NAMALWA (cell line): ENCODE measurements around the gene ABL2.
"Not testable (repeated sequence)": the region's sequence is repeated elsewhere in the genome, so short reads cannot be mapped to it uniquely, and the experiment has no call there.

Source experiments
- DNase-seq: peaks from one replicate; pipeline ENCODE4 v3.0.0-alpha.2; 2015; ENCODE audit warnings: low spot score

The ABL2 gene

GRCh38 chr1:179229214-179230140, at the start of gene ABL2:
Gene ABL2, minus strand, starts transcription at chr1:179229677. Its CDS starts 280 bp downstream, at chr1:179229397.
- peak; percentile 72 for DNase-seq

DNA sequence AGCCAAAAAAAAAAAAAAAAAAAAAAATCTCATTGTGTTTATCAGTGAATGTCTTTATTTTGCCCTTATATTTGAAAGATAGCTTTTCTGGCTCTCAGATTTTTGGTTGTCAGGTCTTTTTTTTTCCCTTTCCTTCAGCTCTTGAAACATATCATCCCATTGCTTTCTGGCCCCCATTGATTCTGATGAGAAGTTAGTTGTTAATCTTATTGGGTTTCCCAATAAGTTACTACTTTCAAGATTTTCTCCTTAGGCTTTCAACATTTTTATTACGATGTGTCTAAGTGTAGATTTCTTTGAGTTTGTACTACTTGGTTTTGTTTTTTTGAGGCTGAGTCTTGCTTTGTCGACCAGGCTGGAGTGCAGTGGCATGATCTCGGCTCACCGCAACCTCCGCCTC, 49.4 kb upstream of the ABL2 start:
- no peak for DNase-seq

DNA sequence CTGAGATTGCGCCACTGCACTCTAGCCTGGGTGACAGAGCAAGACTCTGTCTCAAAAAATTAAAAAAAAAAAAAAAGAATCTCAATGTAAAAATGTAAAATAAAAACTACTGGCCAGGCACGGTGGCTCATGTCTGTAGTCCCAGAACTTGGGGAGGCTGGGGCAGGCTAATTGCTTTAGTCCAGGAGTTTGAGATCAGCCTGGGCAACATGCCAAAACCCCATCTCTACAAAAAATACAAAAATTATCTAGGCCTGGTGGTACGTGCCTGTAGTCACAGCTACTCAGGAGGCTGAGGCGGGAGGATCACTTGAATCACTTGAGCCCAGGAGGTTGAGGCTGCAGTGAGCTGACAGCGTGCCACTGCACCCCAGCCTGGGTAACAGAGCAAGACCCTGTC, 44.9 kb upstream of the ABL2 start:
- not testable (repeated sequence) for DNase-seq

DNA sequence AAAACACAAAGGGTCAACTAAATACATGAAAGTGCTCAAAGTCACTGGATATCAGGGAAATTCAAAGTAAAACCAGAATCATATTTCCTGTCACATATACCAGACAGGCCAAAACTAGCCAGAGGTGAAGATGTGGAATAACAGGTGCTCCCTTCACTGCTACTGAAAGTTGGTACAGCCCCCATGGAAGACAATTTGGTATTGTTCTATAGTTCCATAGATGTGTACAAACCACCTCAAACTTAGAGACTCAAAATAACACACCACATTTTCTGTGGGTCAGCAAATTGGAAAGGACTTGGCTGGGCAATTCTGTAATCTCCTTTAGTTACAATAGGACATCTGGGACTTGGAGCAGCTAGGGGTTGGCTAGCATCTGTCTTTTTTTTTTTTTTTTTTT, 39.6 kb upstream of the ABL2 start:
- DNase-seq, result no peak

DNA sequence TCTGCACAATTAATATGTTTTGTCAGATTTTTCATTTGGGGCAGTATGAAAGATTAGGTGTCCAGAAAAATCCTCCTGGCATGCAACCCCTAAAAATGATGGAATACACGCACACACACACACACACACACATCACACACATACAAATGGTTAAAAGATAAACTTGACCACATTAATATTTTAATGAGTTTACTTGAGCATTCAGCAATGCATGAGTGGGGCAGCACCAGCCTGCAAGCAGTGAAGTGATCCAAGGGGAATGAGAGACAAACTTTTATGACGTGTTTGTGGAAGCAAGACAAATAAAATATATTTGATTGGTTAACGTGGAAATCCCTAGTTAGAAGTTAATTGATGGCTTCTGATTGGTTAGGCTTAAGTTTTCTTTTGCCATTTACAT, 35.0 kb upstream of the ABL2 start:
- no peak for DNase-seq

GRCh38 chr1:179263121-179263520, 33.6 kb upstream of the ABL2 start:
- no peak for DNase-seq

DNA sequence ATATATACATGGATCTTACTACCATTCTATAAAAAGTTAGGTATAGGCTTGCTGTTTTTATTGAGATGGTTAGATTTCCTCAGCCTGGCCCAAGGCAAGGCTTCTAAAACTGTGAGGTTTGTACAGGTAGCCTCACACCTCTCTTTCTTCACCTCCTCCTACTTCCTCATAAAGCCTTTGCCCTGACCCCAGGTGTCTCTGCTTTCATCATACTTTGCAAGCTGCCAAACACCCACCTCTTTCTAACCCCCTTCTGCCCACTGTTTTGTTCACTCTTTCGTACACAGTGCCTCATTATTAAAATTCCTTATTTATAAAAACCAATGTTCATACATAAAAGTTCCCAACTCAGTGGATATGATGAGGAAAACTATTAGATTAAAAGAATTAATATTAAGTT, 32.7 kb upstream of the ABL2 start:
- DNase-seq, result no peak

DNA sequence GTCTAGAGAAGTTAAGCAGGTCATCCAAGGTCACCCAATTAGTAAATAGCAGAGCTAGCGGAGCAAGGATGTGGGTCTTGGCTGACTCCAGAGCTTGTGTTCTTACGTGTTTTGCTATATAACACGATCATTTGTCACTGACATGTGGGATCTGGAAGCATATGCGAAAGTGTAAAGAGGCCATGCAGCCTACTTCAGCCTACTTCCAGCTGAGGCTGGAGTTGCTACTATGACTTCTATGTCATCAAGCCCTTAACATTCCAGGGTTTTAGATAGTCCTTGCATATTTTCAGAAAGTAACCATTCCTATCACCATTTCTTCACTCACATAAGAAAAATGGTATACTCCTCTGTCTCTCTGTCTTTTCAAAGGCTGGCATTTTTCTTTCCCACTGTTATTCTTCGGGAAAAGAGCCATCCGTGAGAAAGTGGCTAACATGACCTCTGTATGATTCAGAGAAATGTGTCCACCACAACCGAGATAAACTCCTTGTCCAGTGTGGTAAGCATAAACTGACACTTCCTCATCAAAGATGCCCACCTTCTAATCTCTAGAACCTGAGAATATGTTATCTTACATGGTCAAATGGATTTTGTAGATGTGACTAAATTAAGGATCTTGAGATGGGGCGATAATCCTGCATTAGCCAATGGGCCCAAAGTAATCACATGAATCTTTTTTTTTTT, 24.0 kb upstream of the ABL2 start:
- no peak for DNase-seq

DNA sequence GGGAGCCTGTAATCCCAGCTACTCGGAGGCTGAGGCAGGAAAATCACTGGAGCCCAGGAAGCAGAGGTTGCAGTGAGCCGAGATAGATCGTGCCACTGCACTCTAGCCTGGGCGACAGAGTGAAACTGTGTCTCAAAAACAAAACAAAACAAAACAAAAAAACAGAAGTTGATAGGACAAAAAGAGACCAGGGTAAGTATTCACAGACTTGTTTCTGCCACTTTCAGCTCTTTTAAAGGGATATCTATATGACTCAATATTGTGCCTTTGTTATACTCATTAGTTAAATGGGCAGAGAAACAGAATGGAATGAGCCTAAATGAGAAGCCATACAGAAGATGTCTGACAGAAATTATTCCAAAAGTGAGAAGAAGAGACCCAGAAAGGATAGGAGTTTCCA, 23.1 kb upstream of the ABL2 start:
- DNase-seq, result no peak

DNA sequence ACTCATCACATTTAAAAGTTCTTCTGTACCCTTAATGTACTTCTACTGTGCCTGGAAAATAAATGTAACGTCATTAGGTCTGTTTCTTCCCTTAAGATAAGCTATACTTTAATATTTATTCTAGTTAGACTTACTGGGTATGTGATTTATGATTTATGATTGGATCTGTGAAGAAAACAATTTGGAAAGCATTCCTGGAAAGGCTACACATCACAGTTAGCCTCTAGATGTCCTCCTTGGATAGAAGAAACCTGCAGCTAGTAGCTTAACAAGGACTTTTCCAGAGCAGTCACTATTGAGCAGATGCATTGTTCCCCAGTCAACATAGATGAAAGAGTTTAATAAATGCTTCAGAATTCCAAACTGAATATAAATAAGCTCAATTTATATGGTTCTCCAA, 22.2 kb upstream of the ABL2 start:
- no peak for DNase-seq

GRCh38 chr1:179247923-179248322, 18.4 kb upstream of the ABL2 start:
- no peak for DNase-seq

GRCh38 chr1:179245426-179245825, 15.9 kb upstream of the ABL2 start:
- not testable (repeated sequence) for DNase-seq

DNA sequence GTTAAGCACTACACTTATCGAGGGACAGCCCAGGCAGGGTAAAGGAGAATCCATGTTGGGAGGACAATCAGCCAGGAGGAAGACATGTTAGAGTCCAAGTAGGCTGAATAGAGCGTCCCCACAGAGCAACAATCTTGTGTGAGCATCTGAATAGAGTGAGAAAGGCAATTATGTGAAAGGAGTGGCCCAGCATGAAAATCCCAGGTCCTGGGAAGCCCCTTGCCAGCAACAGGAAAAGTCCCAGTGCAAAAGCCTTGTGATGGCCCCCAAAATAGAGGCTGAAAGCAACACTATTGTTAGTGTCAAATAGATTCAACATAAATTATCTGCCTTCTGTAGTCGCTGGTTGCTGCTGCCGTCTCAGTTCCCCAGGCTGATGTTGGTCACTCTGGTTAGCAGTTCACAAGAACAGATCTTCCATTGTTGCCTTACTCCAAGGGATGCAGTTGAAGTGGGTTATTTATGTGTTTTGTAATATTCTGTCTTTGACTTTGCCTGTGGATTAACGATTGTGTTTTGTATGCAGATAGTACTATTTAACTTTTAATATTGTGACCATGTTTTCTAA, 12.1 kb upstream of the ABL2 start:
- no peak for DNase-seq

DNA sequence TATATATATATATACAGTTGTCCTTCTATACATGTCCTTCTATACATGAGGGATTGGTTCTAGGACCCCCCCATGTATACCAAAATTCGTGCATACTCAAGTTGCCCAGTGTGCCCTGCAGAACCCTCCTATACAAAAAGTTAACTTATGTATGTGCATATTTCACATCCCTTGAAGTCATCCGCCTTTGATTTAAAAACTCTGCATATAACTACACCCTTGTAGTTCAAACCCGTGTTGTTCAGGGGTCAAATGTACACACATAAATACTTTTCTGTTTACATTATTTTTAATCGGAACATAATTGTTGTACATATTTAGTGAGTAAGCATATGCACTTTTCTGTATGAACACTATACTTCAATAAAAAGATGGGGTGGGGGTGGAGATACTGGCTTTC, 7.7 kb upstream of the ABL2 start:
- DNase-seq, result no peak

GRCh38 chr1:179234863-179235262, 5.4 kb upstream of the ABL2 start:
- no peak for DNase-seq

DNA sequence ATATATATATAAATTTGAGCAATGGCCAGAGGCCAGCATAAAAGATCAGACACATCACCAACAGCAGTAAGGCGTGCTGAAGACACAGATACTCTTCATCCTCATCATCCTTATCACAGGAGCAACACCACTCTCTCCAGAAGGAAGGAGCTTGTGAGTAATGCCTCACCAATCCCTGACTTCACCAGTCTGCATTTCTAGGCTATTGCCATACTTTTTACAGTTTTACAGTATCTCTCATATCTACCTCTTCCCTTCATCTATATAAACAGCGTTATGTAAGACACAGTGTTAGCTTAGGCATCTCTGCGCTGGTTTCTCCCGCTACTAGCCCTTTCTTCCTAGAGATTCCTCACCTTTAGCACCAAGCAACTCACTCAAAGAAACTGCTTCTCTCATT, 2.4 kb upstream of the ABL2 start:
- DNase-seq, result no peak

DNA sequence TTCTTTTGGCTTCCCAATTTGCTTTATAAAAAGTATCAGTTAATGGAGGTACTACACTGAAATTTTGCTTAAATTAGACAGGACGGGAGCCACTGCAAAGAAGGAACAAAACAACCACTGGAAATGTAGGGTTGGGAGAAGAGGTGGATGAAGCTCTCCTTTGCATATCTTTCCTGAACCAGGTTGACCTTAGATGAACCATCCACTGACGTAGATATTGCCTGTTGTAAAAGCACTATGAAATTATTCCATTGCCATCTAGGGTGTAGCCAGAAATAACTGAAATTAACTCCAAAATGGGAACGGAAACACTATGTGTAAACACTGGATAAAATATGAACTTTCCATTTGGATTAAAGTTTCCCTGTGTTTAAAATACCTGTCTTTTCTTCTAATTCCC, 1.2 kb upstream of the ABL2 start:
- no peak for DNase-seq

DNA sequence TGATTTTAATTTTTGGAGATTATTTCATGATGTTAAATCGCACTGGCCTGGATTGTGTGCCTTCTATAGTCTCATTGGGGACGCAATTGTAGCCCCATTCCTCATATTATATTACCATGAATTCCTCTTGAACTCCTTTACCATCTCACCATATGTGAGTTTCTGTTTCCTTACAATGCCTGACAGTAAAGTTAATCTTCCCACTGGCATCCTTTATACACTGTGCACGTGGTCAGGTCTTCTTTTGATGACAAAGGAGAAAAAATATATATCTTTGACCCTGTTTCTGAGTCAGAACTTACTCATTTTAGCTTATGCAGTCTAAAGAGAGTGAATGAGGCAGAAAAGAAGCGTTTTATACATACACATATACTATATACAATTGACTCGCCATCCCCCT, 774 bp upstream of the ABL2 start:
- peak; percentile 44 for DNase-seq

DNA sequence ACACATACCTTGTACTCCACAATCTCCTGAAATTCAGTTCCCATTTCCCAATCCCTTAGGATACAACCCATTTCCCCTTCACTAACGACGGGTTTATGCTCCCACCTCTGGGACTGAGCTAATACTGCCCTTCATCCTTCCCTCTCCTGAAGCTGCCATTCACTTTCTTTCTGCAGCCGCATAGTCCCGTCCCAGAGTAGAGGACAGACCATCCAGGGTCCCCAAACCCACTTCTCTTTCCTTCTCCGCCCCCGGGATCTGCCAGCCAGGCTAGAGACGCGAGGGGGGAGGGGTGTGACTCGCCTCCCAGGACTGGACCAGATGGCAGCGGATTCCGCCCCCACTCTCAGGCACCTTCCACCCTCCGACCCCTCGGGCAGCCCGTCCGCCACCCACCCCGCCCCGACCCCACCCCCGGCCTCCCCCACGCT, 679 bp downstream of the ABL2 start:
- peak; percentile 56 for DNase-seq

DNA sequence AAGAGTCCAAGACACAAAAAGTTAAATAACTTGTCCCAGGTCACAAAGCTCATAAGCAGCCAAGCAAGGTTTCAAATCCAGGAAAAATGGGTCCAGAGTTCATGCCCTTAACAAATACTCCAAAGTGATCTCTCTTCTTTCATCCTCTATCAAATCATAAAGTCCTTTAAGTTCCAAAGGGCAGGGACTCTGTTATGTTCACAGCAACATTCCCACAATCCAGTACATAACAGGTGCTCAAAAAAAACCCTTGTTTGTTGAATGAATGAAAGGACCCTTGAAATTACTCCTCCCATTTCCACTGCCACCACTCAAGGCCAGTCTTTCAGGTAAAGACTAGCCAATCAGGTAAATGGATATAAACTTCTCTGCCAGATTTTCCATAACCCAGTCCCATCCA, 2.7 kb downstream of the ABL2 start:
- DNase-seq, result no peak

GRCh38 chr1:179224466-179224865, 5.0 kb downstream of the ABL2 start:
- not testable (repeated sequence) for DNase-seq

GRCh38 chr1:179221121-179221520, 8.4 kb downstream of the ABL2 start:
- DNase-seq, result not testable (repeated sequence)

DNA sequence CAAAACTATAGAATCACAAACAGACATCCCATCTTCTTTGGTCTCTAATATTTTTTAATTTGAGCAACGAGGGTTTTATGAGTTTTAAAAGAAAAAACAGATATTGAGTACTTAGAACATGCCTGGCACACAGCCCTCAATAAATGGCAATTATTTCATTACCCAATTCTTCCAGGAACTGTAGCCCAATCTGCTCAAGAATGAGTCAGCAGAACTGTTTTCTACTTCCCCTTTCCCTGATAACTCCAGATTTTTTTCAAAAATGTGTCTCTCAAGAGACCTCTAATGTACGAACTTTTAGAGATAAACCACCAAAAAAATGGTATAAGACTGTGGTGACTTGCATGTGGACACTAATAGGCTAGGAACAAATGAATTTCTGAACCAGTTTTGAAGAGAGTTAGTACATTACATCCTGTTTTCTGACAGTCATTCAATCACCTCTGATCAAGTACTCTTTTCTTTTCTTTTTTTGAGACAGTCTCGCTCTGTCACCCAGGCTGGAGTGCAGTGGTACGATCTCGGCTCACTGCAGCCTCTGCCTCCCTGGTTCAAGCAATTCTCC, 11.5 kb downstream of the ABL2 start:
- peak; percentile 29 for DNase-seq
